Measurements from ENCODE around the gene NFATC2.

The NFATC2 gene

GRCh38 chr20:51369503-51369902 is 173.0 kb downstream of the NFATC2 start:
- Histone ChIP-seq H3K36me3 (ENCODE audit: control insufficient read depth in 2 of 2, insufficient read depth in 1 of 2, low read length in 2 of 2) (no peaks in the 10 kb centered on the region), H3K4me1 (ENCODE audit: control insufficient read depth, insufficient read depth, low read length) (no peaks in the 10 kb centered on the region), H3K9me3 (ENCODE audit: control insufficient read depth, insufficient read depth, low read depth, low read length) (no peaks in the 10 kb centered on the region), H3K4me3 (ENCODE audit: low read depth, low read length) (no peak overlapping the region), H3K27ac (ENCODE audit: extremely low read depth, low read depth, low read length) (no peak overlapping the region)
- POLR2A ChIA-PET = interaction anchor here (0.7 kb wide), 2 partner anchors 8 to 355 kb away, joined by 4 read pairs; no protein-coding TSS in a partner anchor
- TF ChIP-seq, protein P1, sequence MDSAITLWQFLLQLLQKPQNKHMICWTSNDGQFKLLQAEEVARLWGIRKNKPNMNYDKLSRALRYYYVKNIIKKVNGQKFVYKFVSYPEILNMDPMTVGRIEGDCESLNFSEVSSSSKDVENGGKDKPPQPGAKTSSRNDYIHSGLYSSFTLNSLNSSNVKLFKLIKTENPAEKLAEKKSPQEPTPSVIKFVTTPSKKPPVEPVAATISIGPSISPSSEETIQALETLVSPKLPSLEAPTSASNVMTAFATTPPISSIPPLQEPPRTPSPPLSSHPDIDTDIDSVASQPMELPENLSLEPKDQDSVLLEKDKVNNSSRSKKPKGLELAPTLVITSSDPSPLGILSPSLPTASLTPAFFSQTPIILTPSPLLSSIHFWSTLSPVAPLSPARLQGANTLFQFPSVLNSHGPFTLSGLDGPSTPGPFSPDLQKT (IDR thresholded peaks at IDR 0.05; ENCODE audit: borderline replicate concordance, low read depth, low read length) = no peak
- TF ChIP-seq ZNF169 (tag by site-specific recombination; IDR thresholded peaks at IDR 0.05) = no peak
- TF ChIP-seq PRDM1 (tag by site-specific recombination; IDR thresholded peaks at IDR 0.05) = no peak
- TF ChIP-seq ZNF221 (tag by site-specific recombination; IDR thresholded peaks at IDR 0.05; ENCODE audit: borderline replicate concordance) = no peak
- TF ChIP-seq ZNF843 (tag by site-specific recombination; IDR thresholded peaks at IDR 0.05) = no peak
- no peak for TF ChIP-seq KLF7 (tag by site-specific recombination; IDR thresholded peaks at IDR 0.05; ENCODE audit: borderline replicate concordance)
- TF ChIP-seq, protein P2, sequence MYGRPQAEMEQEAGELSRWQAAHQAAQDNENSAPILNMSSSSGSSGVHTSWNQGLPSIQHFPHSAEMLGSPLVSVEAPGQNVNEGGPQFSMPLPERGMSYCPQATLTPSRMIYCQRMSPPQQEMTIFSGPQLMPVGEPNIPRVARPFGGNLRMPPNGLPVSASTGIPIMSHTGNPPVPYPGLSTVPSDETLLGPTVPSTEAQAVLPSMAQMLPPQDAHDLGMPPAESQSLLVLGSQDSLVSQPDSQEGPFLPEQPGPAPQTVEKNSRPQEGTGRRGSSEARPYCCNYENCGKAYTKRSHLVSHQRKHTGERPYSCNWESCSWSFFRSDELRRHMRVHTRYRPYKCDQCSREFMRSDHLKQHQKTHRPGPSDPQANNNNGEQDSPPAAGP (tag by site-specific recombination; IDR thresholded peaks at IDR 0.05) = no peak
- no peak for TF ChIP-seq HOXC10 (CRISPR knock-in tag; IDR thresholded peaks at IDR 0.05)
- no peak for TF ChIP-seq YY1 (tag by site-specific recombination; IDR thresholded peaks at IDR 0.05)
- no peak for TF ChIP-seq KLF9 (tag by site-specific recombination; IDR thresholded peaks at IDR 0.05; ENCODE audit: low read depth)
- TF ChIP-seq, protein P3, sequence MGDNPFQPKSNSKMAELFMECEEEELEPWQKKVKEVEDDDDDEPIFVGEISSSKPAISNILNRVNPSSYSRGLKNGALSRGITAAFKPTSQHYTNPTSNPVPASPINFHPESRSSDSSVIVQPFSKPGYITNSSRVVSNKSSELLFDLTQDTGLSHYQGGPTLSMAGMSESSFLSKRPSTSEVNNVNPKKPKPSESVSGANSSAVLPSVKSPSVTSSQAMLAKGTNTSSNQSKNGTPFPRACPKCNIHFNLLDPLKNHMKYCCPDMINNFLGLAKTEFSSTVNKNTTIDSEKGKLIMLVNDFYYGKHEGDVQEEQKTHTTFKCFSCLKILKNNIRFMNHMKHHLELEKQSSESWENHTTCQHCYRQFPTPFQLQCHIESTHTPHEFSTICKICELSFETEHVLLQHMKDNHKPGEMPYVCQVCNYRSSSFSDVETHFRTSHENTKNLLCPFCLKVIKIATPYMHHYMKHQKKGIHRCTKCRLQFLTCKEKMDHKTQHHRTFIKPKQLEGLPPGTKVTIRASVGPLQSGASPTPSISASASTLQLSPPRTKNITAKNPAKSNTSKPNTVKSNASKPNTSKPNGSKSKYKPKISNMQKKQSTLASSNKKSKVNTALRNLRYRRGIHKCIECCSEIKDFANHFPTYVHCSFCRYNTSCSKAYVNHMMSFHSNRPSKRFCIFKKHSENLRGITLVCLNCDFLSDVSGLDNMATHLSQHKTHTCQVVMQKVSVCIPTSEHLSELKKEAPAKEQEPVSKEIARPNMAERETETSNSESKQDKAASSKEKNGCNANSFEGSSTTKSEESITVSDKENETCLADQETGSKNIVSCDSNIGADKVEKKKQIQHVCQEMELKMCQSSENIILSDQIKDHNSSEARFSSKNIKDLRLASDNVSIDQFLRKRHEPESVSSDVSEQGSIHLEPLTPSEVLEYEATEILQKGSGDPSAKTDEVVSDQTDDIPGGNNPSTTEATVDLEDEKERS (tag by site-specific recombination; IDR thresholded peaks at IDR 0.05) = no peak
- no peak for TF ChIP-seq SP7 (tag by site-specific recombination; IDR thresholded peaks at IDR 0.05)
- TF ChIP-seq ZNF354C (tag by site-specific recombination; IDR thresholded peaks at IDR 0.05; ENCODE audit: borderline replicate concordance, low read depth) = no peak
- TF ChIP-seq HIC1 (tag by site-specific recombination; IDR thresholded peaks at IDR 0.05) = no peak
- TF ChIP-seq ZNF324 (tag by site-specific recombination; IDR thresholded peaks at IDR 0.05) = no peak
- TF ChIP-seq SCRT2 (tag by site-specific recombination; IDR thresholded peaks at IDR 0.05) = no peak
- no peak for TF ChIP-seq ZNF16 (tag by site-specific recombination; IDR thresholded peaks at IDR 0.05; ENCODE audit: low read depth)
- no peak for TF ChIP-seq TSHZ1 (tag by site-specific recombination; IDR thresholded peaks at IDR 0.05; ENCODE audit: borderline replicate concordance)
- TF ChIP-seq, protein P4, sequence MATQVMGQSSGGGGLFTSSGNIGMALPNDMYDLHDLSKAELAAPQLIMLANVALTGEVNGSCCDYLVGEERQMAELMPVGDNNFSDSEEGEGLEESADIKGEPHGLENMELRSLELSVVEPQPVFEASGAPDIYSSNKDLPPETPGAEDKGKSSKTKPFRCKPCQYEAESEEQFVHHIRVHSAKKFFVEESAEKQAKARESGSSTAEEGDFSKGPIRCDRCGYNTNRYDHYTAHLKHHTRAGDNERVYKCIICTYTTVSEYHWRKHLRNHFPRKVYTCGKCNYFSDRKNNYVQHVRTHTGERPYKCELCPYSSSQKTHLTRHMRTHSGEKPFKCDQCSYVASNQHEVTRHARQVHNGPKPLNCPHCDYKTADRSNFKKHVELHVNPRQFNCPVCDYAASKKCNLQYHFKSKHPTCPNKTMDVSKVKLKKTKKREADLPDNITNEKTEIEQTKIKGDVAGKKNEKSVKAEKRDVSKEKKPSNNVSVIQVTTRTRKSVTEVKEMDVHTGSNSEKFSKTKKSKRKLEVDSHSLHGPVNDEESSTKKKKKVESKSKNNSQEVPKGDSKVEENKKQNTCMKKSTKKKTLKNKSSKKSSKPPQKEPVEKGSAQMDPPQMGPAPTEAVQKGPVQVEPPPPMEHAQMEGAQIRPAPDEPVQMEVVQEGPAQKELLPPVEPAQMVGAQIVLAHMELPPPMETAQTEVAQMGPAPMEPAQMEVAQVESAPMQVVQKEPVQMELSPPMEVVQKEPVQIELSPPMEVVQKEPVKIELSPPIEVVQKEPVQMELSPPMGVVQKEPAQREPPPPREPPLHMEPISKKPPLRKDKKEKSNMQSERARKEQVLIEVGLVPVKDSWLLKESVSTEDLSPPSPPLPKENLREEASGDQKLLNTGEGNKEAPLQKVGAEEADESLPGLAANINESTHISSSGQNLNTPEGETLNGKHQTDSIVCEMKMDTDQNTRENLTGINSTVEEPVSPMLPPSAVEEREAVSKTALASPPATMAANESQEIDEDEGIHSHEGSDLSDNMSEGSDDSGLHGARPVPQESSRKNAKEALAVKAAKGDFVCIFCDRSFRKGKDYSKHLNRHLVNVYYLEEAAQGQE (tag by site-specific recombination; IDR thresholded peaks at IDR 0.05) = no peak
- CTCF ChIA-PET = interaction anchor here (0.6 kb wide), 2 partner anchors 88 to 197 kb away, joined by 3 read pairs; no protein-coding TSS in a partner anchor

All from HEK293 (cell line).